GM20000 (cell line): ENCODE results near the gene CTRB2.

Experiments used
- DNase-seq: peaks from one replicate; pipeline ENCODE4 v3.0.0; 2012; ENCODE audit warnings: low spot score
- CTCF ChIP-seq: IDR thresholded peaks from 2 replicates; pipeline ENCODE4 v1.5.1; 2012; ENCODE audit warnings: mild to moderate bottlenecking, control low read depth; ENCODE audit errors: extremely low read depth, missing control alignments

CTRB2 gene

DNA sequence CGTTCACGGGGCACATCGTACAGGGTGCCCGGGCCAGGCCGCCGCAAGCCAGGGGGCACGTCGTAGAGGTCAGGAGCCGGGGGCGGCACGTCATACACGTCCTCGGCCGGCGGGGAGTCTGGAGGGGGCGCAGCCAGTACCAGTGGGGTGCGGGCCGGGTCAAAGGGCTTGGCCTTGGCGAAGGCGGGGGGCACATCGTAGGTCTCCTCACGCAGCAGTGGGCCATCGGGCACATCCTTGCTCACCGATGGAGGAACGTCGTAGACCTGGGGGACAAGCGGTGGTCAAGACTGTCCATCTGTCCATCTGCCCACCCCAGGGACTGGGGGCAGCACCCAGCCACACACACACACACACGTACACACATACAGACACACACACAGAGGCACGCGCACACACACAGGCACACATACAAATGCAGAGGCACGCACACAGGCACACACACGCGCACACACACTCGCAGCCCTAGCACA is 28.8 kb upstream of the CTRB2 start:
- no peak for DNase-seq
- TF ChIP-seq CTCF = no peak

- no peak for DNase-seq
- no peak for TF ChIP-seq CTCF
These were observed 28.1 kb upstream of the CTRB2 start for GRCh38 chr16:75234856-75235696.

GRCh38 chr16:75233611-75233938 is 26.6 kb upstream of the CTRB2 start:
- DNase-seq = no peak
- no peak for TF ChIP-seq CTCF

DNA sequence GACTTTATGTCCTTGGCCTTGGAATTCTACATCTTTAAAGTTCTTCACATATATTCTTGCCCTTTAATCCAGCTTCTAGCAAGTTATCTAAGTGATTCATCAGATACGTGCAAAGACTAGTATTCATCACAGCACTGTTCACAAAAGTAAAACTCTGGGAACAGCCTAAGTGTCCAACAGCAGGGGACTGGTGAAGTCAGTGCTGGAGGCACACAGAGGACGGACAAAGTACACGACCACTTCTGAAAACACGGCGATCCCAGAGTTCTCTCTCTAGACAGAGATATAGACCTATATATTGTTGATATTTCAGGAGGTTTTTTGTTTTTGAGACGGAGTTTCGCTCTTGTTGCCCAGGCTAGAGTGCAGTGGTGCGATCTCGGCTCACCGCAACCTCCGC is 24.6 kb upstream of the CTRB2 start:
- TF ChIP-seq CTCF = no peak
- DNase-seq = no peak

DNA sequence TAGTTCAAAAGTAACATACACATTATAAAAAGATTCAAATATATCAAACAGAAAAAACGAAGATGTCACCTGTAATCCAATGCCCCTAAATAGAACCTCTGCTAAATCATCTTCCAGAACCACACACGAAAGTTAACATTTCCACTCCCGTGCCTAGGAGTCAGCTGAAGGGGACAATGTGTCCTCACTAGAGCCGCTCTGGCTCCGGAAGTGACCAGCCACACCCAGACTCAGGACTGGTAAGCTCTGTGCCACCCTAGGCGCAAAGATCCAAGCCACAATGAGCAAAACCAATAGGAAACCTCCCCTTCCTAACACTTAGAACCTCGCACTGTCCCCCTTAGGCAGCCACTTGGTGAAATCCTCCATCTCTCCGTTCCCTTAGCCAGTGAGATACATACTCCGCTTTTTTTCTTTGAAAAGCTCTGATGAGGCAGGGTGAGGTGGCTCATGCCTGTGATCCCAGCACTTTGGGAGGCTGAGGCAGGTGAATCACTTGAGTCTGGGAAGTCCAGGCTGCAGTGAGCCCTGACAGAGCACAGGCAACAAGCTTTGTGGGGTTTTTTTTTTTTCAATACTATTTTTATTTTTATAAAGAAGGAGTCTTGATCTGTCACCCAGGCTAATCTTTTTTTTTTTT is 23.6 kb upstream of the CTRB2 start:
- DNase-seq = no peak
- TF ChIP-seq CTCF = no peak

DNA sequence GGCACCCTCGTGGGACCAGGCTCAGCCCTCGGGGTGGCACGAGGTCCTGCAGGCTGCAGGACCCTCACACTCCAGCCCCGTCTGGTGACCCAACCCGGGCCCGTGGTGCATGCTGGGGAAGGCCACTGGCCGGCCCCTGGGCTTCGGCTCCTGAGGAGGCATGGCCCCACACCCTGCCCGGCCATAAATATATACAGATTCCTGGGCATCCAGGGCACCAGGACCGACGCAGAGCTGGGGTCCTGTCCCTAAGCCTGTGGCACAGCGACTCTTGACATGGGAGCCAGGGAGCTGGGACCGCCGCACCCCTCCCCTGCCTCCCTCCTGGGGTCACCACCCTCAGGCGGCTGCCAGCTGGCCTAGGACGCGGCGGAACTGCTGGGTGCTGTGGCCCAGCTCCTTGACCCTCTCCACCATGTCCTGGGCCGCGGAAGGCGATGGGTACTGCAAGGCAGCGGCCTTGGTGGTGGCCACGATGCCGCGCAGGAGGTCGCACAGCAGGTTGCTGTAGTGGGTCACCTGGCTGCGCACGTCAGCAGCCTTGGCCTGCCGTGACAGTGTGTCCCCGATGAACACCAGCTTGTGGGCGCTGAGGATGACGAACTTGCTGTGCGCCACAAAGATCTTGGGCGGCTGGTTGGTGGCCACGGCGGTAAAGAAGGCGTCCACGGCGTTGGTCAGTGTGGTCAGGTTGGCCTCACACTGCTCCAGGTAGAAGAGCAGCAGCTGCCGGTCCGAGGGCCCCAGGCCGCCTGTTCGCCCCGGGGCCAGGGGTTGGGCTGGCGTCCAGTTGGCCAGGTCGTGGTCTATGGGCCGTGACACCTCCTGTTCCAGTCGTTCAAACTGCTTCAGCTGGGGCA is 22.4 kb upstream of the CTRB2 start:
- TF ChIP-seq CTCF = no peak
- DNase-seq = no peak
